Measurements from ENCODE around the gene CCDC107.
A peak's percentile ranks its signal among the peaks of the same experiment; 100 is the strongest.
"Not testable (repeated sequence)": the region's sequence is repeated elsewhere in the genome, so short reads cannot be mapped to it uniquely, and the experiment has no call there.

The CCDC107 gene

DNA sequence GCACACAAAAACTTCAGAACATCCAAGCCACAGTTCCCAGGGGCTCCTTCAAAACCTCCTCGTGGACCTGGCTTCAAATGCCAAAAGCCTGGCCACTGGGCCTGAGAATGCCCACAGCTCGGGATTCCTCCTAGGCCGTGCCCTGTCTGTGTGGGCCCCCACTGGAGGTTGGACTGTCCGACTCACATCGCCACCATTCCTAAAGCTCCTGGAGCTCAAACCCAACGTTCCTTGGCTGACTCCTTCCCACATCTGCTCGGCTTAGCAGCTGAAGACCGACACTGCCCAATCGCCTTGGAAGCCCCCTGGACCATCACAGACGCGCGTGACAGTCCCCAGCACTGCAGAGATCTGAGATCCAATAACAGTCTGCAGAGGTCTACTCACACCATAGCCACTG lies 15.0 kb upstream of the CCDC107 start:
- DNase-seq (ENCODE audit: extremely low read depth, low read depth): no peak
- no peak for TF ChIP-seq CTCF (IDR thresholded peaks at IDR 0.05; ENCODE audit: low read depth, low read length)

DNA sequence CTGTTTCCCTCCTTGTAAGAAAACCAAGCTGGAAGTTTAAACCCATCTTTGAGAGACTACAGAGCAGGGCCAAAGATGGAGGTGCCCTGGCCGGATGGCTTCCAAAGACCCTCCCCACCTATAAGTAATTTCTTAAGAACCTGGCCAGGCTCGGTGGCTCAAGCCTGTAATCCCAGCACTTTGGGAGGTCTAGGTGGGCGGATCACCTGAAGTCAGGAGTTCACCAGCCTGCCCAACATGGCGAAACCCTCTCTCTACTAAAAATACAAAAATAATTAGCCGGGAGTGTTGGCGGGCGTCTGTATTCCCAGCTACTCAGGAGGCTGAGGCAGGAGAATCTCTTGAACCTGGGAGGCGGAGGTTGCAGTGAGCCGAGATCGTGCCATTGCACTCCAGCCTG lies 12.4 kb upstream of the CCDC107 start:
- not testable (repeated sequence) for DNase-seq (ENCODE audit: extremely low read depth, low read depth)

- DNase-seq (ENCODE audit: extremely low read depth, low read depth): no peak
- TF ChIP-seq CTCF (IDR thresholded peaks at IDR 0.05; ENCODE audit: low read depth, low read length): peak; percentile 25
Measured at GRCh38 chr9:35646153-35646532, 11.9 kb upstream of the CCDC107 start.

DNA sequence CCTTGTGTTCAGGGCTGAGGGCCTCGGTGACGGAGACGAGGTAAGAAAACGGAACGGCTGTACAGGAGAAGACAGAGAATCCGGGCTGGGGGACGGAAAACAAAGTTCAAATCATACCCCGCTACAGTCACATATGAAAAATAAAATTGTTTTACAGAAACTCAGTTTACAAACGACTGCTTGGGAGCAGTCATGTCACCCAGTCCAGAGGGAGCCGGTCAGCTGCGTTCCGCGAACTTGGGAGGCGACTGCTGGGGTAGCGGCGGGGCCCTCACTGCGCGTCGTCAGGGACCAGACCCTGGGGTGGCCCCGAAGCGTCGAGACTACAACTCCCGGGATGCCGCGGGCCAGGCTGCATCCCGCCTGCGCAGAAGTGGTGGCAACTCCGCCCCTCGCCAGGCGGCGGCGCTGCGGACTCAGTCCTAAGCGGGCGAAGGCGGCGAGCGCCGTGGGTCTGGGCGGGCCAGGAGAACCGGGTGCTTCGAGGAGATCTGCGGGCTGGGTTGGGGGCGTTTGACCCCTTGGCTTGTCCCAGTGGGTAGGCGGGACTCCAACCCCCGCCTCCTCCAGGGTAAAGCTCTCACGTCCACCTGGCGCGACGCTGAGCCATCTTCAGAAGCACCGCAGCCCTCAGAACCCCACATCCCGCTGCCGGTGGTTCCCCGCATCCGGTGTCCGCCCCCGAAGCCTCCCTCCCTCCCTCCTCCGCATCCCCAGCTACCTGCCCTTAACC lies 11.4 kb upstream of the CCDC107 start:
- DNase-seq (ENCODE audit: extremely low read depth, low read depth): no peak
- peak; percentile 89 for TF ChIP-seq CTCF (IDR thresholded peaks at IDR 0.05; ENCODE audit: low read depth, low read length)

- TF ChIP-seq CTCF (IDR thresholded peaks at IDR 0.05; ENCODE audit: low read depth, low read length): no peak
- no peak for DNase-seq (ENCODE audit: extremely low read depth, low read depth)
Measured at GRCh38 chr9:35649431-35650340, 8.4 kb upstream of the CCDC107 start.

GRCh38 chr9:35650341-35651158 lies 7.5 kb upstream of the CCDC107 start, which contains the start of gene SIT1:
TSS of gene SIT1 (minus strand) at chr9:35650931. CDS start at chr9:35650853, 78 bp downstream.
- TF ChIP-seq CTCF (IDR thresholded peaks at IDR 0.05; ENCODE audit: low read depth, low read length): no peak
- no peak for DNase-seq (ENCODE audit: extremely low read depth, low read depth)

GRCh38 chr9:35651956-35652828 lies 5.9 kb upstream of the CCDC107 start:
- no peak for TF ChIP-seq CTCF (IDR thresholded peaks at IDR 0.05; ENCODE audit: low read depth, low read length)
- DNase-seq (ENCODE audit: extremely low read depth, low read depth): no peak

Data from AG09319 (cell line).